A549 (cell line): ENCODE measurements around the gene ZBTB43.

ENCODE experiments used
- CHD2 ChIP-seq: fragments of 150-350 bp; IDR thresholded peaks from 2 replicates; pipeline ENCODE4 v1.6.1; 2014; ENCODE audit warnings: low read length; ENCODE audit not compliant: partially characterized antibody
- CTCF ChIP-seq: fragments of >200 bp; sonication (Bioruptor Twin); formaldehyde crosslinking; IDR thresholded peaks from 3 replicates; pipeline ENCODE4 v1.5.1; 2016
- JUN ChIP-seq, 2 experiments: fragments of >200 bp; sonication (Bioruptor Twin); formaldehyde crosslinking; IDR thresholded peaks; 2 replicates in 1 of 2; 3 replicates in 1 of 2; pipeline ENCODE4 v1.6.1; 2016 to 2017
- KDM1A ChIP-seq: fragments of 200-600 bp; sonication (generic); IDR thresholded peaks from 2 replicates; pipeline ENCODE4 v1.6.1; 2016; ENCODE audit warnings: low read depth, mild to moderate bottlenecking
- NPAS2 ChIP-seq: fragments of 250-450 bp; sonication (Bioruptor Pico); IDR thresholded peaks from 2 replicates; pipeline ENCODE4 v1.8.0; 2022; ENCODE audit warnings: mild to moderate bottlenecking, moderate library complexity, borderline replicate concordance
- POLR2A ChIP-seq: IDR thresholded peaks from 2 replicates; pipeline ENCODE4 v1.6.1; 2012; ENCODE audit warnings: mild to moderate bottlenecking, low read length
- TF ChIP-seq, protein P1 (sequence below): IDR thresholded peaks from 2 replicates; pipeline ENCODE4 v1.6.1; 2012; ENCODE audit warnings: low read depth, borderline replicate concordance

- TF ChIP-seq CTCF (no peak), POLR2A (no peak), JUN (IDR thresholded peaks at IDR 0.05) (0 out of 5 replicates have a peak, but pooled peaks of 1 of the 2 experiments have one; percentile 18), KDM1A (no peak), NPAS2 (no peak), CHD2 (no peak)
- TF ChIP-seq, protein P1, sequence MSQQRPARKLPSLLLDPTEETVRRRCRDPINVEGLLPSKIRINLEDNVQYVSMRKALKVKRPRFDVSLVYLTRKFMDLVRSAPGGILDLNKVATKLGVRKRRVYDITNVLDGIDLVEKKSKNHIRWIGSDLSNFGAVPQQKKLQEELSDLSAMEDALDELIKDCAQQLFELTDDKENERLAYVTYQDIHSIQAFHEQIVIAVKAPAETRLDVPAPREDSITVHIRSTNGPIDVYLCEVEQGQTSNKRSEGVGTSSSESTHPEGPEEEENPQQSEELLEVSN = no peak
Measured at GRCh38 chr9:126860757-126861466, 56.1 kb downstream of the ZBTB43 start.
